ENCODE data around the gene SLC26A5. TPM values are rescaled to one million over a fixed set of nuclear protein-coding genes. Genes with fewer than 3 reads are reported as not detected.

SLC26A5 gene
- total RNA-seq, 1 donor from 2014 or later: not detected

DNA sequence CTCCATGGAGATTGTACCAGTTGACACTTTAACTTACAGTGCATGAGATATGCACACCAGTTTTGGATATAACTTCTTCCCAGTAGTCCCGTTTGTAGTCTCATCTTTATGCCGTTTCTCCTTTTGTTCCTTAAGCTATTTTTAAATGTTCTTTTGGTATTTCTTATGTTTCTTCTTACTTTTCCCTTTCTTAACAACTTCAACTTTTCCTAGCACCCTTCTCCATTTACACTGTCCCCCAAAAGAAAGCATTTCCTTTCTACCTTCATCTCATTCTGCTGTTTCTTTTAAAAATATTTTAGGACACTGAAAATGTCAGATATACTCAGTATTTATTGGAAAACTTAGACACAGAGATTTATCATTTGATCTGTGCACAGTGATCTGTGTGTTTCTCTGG, 97.0 kb downstream of the SLC26A5 start:
- Mint-ChIP-seq H3K36me3 (peaks cover 3% of the 10 kb centered on the region), H3K9me3 (no peaks in the 10 kb centered on the region), H3K4me1 (peaks cover 25% of the 10 kb centered on the region), H3K27ac (no peak overlapping the region), H3K27me3 (ENCODE audit: insufficient read depth, low read depth) (no peaks in the 10 kb centered on the region), H3K4me3 (peak overlapping the region; percentile 100)
- TF ChIP-seq EZH2 (IDR thresholded peaks at IDR 0.05) (no peak), EZH2phosphoT487 (IDR thresholded peaks at IDR 0.05) (no peak)
- TF ChIP-seq, protein P1, sequence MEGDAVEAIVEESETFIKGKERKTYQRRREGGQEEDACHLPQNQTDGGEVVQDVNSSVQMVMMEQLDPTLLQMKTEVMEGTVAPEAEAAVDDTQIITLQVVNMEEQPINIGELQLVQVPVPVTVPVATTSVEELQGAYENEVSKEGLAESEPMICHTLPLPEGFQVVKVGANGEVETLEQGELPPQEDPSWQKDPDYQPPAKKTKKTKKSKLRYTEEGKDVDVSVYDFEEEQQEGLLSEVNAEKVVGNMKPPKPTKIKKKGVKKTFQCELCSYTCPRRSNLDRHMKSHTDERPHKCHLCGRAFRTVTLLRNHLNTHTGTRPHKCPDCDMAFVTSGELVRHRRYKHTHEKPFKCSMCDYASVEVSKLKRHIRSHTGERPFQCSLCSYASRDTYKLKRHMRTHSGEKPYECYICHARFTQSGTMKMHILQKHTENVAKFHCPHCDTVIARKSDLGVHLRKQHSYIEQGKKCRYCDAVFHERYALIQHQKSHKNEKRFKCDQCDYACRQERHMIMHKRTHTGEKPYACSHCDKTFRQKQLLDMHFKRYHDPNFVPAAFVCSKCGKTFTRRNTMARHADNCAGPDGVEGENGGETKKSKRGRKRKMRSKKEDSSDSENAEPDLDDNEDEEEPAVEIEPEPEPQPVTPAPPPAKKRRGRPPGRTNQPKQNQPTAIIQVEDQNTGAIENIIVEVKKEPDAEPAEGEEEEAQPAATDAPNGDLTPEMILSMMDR (IDR thresholded peaks at IDR 0.05): no peak
- H4K20me1 ChIP-seq (ENCODE audit: low read depth): peaks cover 21% of the 10 kb centered on the region
- no peak overlapping the region for H3K27ac ChIP-seq
- peak overlapping the region; percentile 95 for H3K4me2 ChIP-seq
- peaks cover 14% of the 10 kb centered on the region for H3K4me1 ChIP-seq
- H3K9me3 ChIP-seq (ENCODE audit: low read depth): no peaks in the 10 kb centered on the region
- H3K27me3 ChIP-seq: no peaks in the 10 kb centered on the region
- H3F3A ChIP-seq (ENCODE audit: low read depth): peaks cover 4% of the 10 kb centered on the region
- no peaks in the 10 kb centered on the region for H3K36me3 ChIP-seq
- peaks cover 72% of the 10 kb centered on the region for H3K79me2 ChIP-seq (ENCODE audit: low read depth)
- H3K4me3 ChIP-seq: peak overlapping the region; percentile 74
- peak overlapping the region; percentile 84 for H3K9ac ChIP-seq
- no peak overlapping the region for H2AFZ ChIP-seq (replicated peaks)
- DNase-seq (ENCODE audit: low spot score): no peak

DNA sequence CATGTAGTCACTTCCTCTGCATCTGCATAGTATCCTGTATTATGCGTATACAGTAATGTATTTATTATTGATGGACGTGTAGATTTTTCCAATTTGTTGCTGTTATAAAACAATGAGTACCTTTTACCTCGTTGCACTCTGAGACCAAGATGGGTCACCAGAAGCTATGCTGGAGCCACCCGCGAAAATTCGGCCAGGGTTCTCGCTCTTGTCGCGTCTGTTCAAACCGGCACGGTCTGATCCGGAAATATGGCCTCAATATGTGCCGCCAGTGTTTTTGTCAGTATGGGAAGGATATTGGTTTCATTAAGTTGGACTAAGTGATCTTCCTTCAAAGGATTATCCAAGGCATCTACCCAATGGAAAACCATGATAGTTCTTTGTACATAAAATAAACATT, 97.6 kb downstream of the SLC26A5 start:
- Mint-ChIP-seq H3K4me3 (peak overlapping the region; percentile 100), H3K36me3 (peaks cover 3% of the 10 kb centered on the region), H3K27ac (no peak overlapping the region), H3K4me1 (peaks cover 25% of the 10 kb centered on the region), H3K27me3 (ENCODE audit: insufficient read depth, low read depth) (no peaks in the 10 kb centered on the region), H3K9me3 (no peaks in the 10 kb centered on the region)
- H4K20me1 ChIP-seq (ENCODE audit: low read depth): peaks cover 18% of the 10 kb centered on the region
- H3K79me2 ChIP-seq (ENCODE audit: low read depth): peaks cover 72% of the 10 kb centered on the region
- peaks cover 4% of the 10 kb centered on the region for H3F3A ChIP-seq (ENCODE audit: low read depth)
- no peaks in the 10 kb centered on the region for H3K36me3 ChIP-seq
- H3K4me2 ChIP-seq: peak overlapping the region; percentile 95
- peak overlapping the region; percentile 74 for H3K4me3 ChIP-seq
- H2AFZ ChIP-seq (replicated peaks): no peak overlapping the region
- no peak for DNase-seq (ENCODE audit: low spot score)
- peaks cover 19% of the 10 kb centered on the region for H3K4me1 ChIP-seq
- no peaks in the 10 kb centered on the region for H3K9me3 ChIP-seq (ENCODE audit: low read depth)
- H3K27me3 ChIP-seq: no peaks in the 10 kb centered on the region
- no peak overlapping the region for H3K27ac ChIP-seq
- no peak for TF ChIP-seq EZH2phosphoT487 (IDR thresholded peaks at IDR 0.05)
- peak overlapping the region; percentile 84 for H3K9ac ChIP-seq

DNA sequence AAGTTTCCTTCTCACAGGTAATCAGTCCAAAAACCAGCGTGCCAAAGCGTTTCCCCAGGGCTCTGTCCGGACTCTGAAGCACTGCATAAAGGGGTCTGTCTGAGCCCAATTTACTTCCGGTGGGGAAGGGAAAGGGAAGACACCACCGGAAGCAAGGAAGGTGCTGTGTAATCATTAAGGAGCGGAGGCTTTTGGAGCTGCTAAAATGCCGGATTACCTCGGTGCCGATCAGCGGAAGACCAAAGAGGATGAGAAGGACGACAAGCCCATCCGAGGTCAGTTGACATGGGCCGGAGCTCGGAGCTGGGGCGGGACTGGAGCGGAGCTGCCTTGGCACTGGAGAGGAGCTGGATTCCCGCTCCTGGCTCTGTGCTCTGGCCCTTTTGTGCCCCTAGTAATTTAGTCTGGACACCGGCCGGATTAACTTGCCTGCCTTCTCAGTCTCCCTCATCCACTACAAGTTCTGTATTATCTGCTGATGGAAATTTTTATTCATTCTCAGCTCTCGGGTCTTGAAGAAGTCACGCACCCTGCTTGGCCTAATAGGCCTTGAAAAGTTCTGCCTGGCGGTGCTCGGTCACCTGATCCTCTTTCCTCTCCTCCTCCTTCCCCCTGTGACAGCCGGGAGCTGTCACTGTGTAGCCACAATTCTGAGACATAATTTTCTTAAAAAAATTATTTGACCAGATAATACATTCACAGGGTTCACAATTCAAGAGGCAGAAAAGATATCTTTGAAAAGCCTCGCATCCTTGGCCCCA, 98.3 kb downstream of the SLC26A5 start, which contains the start of gene PSMC2:
TSS of gene PSMC2 (plus strand) at position 137 of the 761 bp plus-strand sequence. CDS start at position 206, 69 bp downstream.
- Histone ChIP-seq H3K4me2 (peak within 1 kb of the TSS; percentile 95), H3K4me1 (peaks cover 22% of the 10 kb centered on the region), H3K36me3 (no peaks in the 10 kb centered on the region), H4K20me1 (ENCODE audit: low read depth) (peaks cover 15% of the 10 kb centered on the region), H3K4me3 (peak within 1 kb of the TSS; percentile 74), H3K9ac (peak within 1 kb of the TSS; percentile 84), H3K79me2 (ENCODE audit: low read depth) (peaks cover 72% of the 10 kb centered on the region), H3K27ac (peak within 1 kb of the TSS; percentile 61), H3K9me3 (ENCODE audit: low read depth) (no peaks in the 10 kb centered on the region), H3F3A (ENCODE audit: low read depth) (peaks cover 4% of the 10 kb centered on the region), H3K27me3 (no peaks in the 10 kb centered on the region), H2AFZ (replicated peaks) (peak within 1 kb of the TSS; percentile 88)
- Mint-ChIP-seq H3K4me3 (peak within 1 kb of the TSS; percentile 100), H3K4me1 (peaks cover 25% of the 10 kb centered on the region), H3K9me3 (no peaks in the 10 kb centered on the region), H3K36me3 (peaks cover 3% of the 10 kb centered on the region), H3K27me3 (ENCODE audit: insufficient read depth, low read depth) (no peaks in the 10 kb centered on the region), H3K27ac (peak within 1 kb of the TSS; percentile 96)
- TF ChIP-seq EZH2phosphoT487 (IDR thresholded peaks at IDR 0.05): no peak
- no peak for TF ChIP-seq EZH2 (IDR thresholded peaks at IDR 0.05)
- TF ChIP-seq, protein P1 (IDR thresholded peaks at IDR 0.05): no peak
- DNase-seq (ENCODE audit: low spot score): peak; percentile 88

DNA sequence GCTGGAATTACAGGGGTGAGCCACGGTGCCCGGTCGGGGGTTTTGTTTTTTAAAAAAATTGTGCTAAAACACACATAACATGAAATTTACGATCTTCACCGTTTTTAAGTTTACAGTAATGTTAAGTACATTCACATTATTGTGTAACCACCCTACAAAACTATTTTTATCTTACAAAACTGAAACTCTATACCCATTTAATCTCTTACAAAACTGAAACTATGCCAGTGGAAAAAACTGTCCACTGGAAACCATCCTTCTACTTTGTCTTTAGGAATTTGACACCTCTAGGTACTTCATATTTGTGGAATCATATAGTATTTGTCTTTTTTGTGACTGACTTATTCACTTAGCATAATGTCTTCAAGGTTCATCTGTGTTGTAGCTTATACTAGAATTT, 99.6 kb downstream of the SLC26A5 start:
- no peak overlapping the region for H3K4me3 ChIP-seq
- Mint-ChIP-seq H3K36me3 (peaks cover 8% of the 10 kb centered on the region), H3K4me1 (peaks cover 27% of the 10 kb centered on the region), H3K27me3 (ENCODE audit: insufficient read depth, low read depth) (no peaks in the 10 kb centered on the region), H3K9me3 (no peaks in the 10 kb centered on the region), H3K4me3 (peak overlapping the region; percentile 100), H3K27ac (no peak overlapping the region)
- no peak for TF ChIP-seq EZH2 (IDR thresholded peaks at IDR 0.05)
- TF ChIP-seq, protein P1 (IDR thresholded peaks at IDR 0.05): no peak
- TF ChIP-seq EZH2phosphoT487 (IDR thresholded peaks at IDR 0.05): no peak
- no peaks in the 10 kb centered on the region for H3K27me3 ChIP-seq
- no peak overlapping the region for H3K4me2 ChIP-seq
- no peak for DNase-seq (ENCODE audit: low spot score)
- no peak overlapping the region for H3K27ac ChIP-seq
- H3K36me3 ChIP-seq: peaks cover 6% of the 10 kb centered on the region
- H3K79me2 ChIP-seq (ENCODE audit: low read depth): peaks cover 72% of the 10 kb centered on the region
- H3K9ac ChIP-seq: no peak overlapping the region
- H3F3A ChIP-seq (ENCODE audit: low read depth): peaks cover 4% of the 10 kb centered on the region
- peaks cover 22% of the 10 kb centered on the region for H3K4me1 ChIP-seq
- H2AFZ ChIP-seq (replicated peaks): peak overlapping the region; percentile 88
- H4K20me1 ChIP-seq (ENCODE audit: low read depth): peaks cover 15% of the 10 kb centered on the region
- H3K9me3 ChIP-seq (ENCODE audit: low read depth): no peaks in the 10 kb centered on the region

All from neural progenitor cell (in vitro differentiated cells).